Activated CD8-positive, alpha-beta memory T cell treated with anti-CD3 and anti-CD28 coated beads for 48 hours (primary cell): ENCODE data around the gene S100A4.
"Not testable (repeated sequence)": the region's sequence is repeated elsewhere in the genome, so short reads cannot be mapped to it uniquely, and the experiment has no call there.

Experiments
- DNase-seq, 3 experiments: peaks; one replicate each; pipeline ENCODE4 v3.0.0-alpha.2; 2020; ENCODE audit warnings: low read depth in 2 of 3, low spot score in 2 of 3

Gene S100A4

GRCh38 chr1:153535242-153536011 is 10.2 kb downstream of the S100A4 start, which contains the start of gene S100A6:
Gene S100A6, minus strand, starts transcription at chr1:153535991. Its CDS starts 652 bp downstream, at chr1:153535339.
- no peak for DNase-seq

- DNase-seq = no peak
Observed at GRCh38 chr1:153534925-153535241, 10.7 kb downstream of the S100A4 start.

GRCh38 chr1:153534226-153534924 is 11.2 kb downstream of the S100A4 start:
- no peak for DNase-seq

- DNase-seq = no peak
Observed at GRCh38 chr1:153533689-153534201, 11.9 kb downstream of the S100A4 start.

GRCh38 chr1:153532769-153533599 is 12.6 kb downstream of the S100A4 start:
- DNase-seq = peak; percentile 47 to 77 (median 60)

GRCh38 chr1:153532181-153532580 is 13.4 kb downstream of the S100A4 start:
- no peak for DNase-seq

- no peak for DNase-seq
Observed at GRCh38 chr1:153531638-153532037, 14.0 kb downstream of the S100A4 start.

GRCh38 chr1:153527683-153528040 is 17.9 kb downstream of the S100A4 start:
- DNase-seq = no peak

GRCh38 chr1:153527023-153527682 is 18.5 kb downstream of the S100A4 start:
- DNase-seq = no peak

GRCh38 chr1:153526132-153526543 is 19.5 kb downstream of the S100A4 start:
- DNase-seq = no peak

- DNase-seq = no peak
Observed at GRCh38 chr1:153525088-153525728, 20.4 kb downstream of the S100A4 start.

GRCh38 chr1:153522353-153523048 is 23.1 kb downstream of the S100A4 start:
- not testable (repeated sequence) for DNase-seq

- not testable (repeated sequence) for DNase-seq
Observed at GRCh38 chr1:153521808-153522207, 23.8 kb downstream of the S100A4 start.

- DNase-seq = no peak
Observed at GRCh38 chr1:153520818-153521476, 24.7 kb downstream of the S100A4 start.

- DNase-seq = not testable (repeated sequence)
Observed at GRCh38 chr1:153520137-153520691, 25.4 kb downstream of the S100A4 start.

- no peak for DNase-seq
Observed at GRCh38 chr1:153519242-153519641, 26.4 kb downstream of the S100A4 start.

GRCh38 chr1:153515504-153516394 is 29.9 kb downstream of the S100A4 start:
- no peak for DNase-seq

GRCh38 chr1:153513666-153514065 is 31.9 kb downstream of the S100A4 start:
- DNase-seq = no peak
